ENCODE data around the gene WBP4.
A peak's percentile ranks its signal among the peaks of the same experiment; 100 is the strongest.

DNA sequence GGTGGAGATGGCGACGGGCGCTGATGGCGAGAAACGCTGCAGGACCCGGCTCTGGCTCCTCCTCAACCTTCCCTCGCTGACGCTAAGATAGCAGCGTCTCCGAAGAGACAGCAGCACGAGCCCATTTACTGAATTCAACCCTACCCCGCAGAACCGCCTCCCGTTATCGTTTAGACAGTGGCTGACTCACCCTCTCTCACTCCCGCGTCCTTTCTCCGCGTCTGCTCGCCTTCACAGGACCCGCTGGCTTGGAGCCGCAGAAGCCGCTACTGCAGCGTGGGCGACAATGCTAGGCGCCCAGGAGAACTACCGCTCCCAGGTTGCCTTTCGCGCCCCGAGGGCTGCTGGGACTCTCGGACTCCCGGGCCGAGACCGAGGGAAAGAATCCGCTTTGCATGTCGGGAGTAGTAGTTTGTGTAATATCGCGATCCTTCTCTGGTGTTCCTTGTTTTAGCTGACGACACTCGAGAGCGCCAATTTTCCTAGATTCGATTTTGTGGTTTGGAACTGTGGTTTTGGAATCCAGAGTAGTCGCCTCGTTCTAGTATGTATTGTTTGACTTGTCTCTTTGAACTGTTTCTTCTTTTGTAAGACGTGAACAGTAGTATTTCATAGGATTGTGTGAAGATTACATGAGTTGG is 71.3 kb downstream of the WBP4 start, which contains the start of gene KBTBD6:
- TF ChIP-seq REST (IDR thresholded peaks at IDR 0.05) = no peak
- TF ChIP-seq, protein P1, sequence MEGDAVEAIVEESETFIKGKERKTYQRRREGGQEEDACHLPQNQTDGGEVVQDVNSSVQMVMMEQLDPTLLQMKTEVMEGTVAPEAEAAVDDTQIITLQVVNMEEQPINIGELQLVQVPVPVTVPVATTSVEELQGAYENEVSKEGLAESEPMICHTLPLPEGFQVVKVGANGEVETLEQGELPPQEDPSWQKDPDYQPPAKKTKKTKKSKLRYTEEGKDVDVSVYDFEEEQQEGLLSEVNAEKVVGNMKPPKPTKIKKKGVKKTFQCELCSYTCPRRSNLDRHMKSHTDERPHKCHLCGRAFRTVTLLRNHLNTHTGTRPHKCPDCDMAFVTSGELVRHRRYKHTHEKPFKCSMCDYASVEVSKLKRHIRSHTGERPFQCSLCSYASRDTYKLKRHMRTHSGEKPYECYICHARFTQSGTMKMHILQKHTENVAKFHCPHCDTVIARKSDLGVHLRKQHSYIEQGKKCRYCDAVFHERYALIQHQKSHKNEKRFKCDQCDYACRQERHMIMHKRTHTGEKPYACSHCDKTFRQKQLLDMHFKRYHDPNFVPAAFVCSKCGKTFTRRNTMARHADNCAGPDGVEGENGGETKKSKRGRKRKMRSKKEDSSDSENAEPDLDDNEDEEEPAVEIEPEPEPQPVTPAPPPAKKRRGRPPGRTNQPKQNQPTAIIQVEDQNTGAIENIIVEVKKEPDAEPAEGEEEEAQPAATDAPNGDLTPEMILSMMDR (IDR thresholded peaks at IDR 0.05; ENCODE audit: low read depth, low read length, missing input control) = no peak
- TF ChIP-seq RXRA (IDR thresholded peaks at IDR 0.05) = peak; percentile 16 to 36
- peak; percentile 78 for TF ChIP-seq SP1 (IDR thresholded peaks at IDR 0.05)
- peak; percentile 100 for TF ChIP-seq ZBTB33 (IDR thresholded peaks at IDR 0.05)
- peak; percentile 8 to 84 for TF ChIP-seq GABPA (IDR thresholded peaks at IDR 0.05 in 1 of 2, conservative IDR thresholded peaks at IDR 0.05 in 1 of 2)
- TF ChIP-seq MAX (IDR thresholded peaks at IDR 0.05) = peak; percentile 77
- TF ChIP-seq RAD21 (IDR thresholded peaks at IDR 0.05) = peak; percentile 55 to 56
- TF ChIP-seq NR2F2 (IDR thresholded peaks at IDR 0.05) = peak; percentile 31
- TF ChIP-seq JUND (IDR thresholded peaks at IDR 0.05) = peak; percentile 39 to 62
